ENCODE measurements around the gene P2RX7.
"Not testable (repeated sequence)": the region's sequence is repeated elsewhere in the genome, so short reads cannot be mapped to it uniquely, and the experiment has no call there.

The P2RX7 gene

DNA sequence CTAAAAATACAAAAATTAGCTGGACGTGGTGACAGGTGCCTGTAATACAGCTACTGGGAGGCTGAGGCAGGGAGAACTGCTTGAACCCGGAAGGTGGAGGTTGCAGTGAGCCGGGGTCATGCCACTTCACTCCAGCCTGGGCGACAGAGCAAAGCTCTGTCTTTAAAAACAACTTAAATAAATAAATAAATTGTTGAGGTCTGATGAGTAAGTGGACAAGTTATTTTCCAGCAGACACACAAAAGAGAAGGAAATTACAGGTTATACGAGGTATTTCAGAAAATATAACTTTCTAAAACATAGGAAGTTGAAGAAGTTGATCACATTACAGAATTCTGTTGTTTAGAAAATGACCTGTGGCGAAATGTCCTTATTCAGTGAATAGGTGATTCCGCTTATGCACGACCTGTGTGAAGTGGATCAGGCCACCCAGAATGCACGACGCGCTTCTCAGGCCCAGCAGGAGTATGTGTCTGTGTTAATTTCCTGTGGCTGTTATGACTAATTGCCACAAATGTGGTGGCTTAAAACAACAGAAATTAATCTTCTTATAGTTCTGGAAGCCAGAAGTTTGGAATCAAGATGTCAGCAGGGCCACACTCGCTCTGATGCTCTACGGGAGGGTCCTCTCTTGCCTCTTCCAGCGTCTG, 38.1 kb downstream of the P2RX7 start:
- no peak for DNase-seq (ENCODE audit: low read depth)

DNA sequence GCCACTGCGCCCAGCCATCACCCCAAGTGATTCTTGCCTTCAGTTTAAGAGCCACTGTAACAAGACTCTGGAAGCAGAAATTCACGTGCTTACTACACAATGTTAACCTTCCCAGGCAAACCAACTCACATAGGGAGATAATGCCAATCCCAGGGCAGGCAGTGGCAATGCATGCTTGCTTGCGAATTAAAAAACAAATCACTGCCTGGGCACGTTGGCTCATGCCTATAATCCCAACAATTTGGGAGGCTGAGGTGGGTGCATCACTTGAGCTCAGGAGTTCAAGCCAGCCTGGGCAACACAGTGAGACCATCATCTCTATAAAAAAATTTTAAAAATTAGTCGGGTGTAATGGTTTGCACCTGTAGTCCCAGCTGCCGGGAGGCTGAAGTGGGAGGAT, 39.5 kb downstream of the P2RX7 start:
- DNase-seq (ENCODE audit: low read depth) = no peak

DNA sequence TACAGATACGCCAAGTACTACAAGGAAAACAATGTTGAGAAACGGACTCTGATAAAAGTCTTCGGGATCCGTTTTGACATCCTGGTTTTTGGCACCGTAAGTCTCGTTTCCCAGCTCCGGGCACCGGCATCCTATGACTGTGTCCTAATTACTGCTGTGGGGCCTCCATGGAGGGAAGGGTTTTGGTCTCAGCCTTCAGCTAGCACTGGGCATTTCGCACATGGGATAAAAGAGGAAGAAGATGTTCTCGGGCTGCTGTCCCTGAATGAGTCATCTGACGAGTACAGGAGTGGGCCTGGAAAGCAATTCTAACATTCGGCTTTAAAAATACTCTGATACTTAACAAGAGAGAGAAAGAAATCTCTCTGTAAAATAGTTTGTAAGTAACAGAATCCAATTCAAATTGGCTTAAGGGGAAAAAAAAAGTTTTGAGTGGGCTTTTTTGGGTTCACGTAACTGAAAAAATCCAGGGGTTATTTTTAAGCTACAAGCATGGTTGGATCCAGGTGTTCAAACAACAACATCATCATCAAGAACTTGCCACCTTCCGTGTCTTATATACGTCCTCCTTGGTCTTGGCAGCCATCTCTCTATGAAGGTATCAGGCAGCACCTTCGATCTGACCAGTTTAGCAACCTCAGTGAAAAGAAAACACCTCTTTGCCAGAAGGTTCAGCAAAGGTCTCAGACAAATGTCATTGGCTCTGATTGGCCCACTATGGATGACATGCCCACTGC, 42.9 kb downstream of the P2RX7 start:
- no peak for DNase-seq (ENCODE audit: low read depth)

DNA sequence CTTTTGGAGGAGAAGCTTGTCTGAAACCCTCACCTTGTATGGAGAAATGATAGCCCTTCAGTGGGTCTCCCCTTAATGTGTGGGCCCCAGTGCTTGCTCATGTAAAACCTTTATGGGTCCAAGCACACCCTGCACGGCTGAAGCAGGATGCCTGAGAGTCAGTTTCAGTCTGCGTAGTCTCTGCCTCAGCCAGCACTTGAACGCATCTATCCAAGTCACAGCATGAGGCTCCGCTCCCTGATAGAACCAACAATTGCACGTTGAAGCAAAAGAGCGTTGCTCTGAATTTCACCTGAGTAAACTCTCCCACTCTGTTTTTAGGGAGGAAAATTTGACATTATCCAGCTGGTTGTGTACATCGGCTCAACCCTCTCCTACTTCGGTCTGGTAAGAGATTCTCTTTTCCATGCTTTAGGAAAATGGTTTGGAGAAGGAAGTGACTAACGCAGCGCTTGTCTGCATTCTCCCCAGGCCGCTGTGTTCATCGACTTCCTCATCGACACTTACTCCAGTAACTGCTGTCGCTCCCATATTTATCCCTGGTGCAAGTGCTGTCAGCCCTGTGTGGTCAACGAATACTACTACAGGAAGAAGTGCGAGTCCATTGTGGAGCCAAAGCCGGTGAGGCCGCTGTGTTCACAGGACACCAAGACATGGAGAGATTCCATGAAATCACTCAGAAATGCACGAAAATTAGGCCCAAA, 44.3 kb downstream of the P2RX7 start:
- no peak for DNase-seq (ENCODE audit: low read depth)

DNA sequence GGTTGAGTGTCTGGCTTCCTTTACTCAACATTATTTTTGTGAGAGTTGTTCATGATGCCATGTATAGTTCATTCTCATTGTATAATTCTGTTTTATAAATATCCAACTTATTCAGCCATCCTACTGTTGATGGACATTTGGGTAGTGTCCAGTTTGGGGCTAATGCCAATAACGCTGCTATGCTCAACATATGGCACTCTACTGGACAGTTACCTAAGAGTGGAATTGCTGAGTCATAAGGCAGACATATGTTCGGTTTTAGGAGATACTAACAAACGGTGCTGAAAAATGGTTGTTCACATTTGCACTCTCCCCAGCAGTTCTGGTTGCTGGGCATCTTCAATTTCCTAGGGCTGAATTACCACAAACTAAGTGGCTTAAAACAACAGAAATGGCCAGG, 48.5 kb downstream of the P2RX7 start:
- no peak for DNase-seq (ENCODE audit: low read depth)

DNA sequence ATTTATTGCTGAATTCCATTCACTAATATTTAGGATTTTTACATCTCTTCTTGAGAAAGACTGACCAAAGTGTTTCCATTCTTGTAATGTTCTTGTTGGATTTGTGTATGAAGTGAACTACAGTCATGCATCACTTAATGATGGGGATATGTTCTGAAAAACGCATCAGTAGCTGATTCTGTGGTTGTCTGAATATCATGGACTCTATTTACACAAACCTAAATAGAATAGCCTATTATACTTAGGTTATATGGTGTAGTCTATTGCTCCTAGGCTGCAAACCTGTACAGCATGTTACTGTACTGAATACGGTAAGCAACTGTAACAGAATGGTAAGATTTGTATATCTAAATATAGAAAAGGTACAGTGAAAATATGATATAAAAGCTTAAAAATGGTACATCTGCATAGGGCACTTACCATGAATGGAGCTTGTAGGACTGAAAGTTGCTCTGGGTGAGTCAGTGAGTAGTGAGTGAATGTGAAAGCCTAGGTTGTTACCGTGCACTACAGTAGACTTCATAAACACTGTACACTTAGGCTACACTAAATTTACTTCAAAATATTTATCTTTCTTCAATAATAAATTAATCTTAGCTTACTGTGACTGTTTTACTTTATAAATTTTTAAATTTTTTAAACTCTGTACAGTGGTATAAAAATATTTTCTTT, 49.7 kb downstream of the P2RX7 start:
- no peak for DNase-seq (ENCODE audit: low read depth)

DNA sequence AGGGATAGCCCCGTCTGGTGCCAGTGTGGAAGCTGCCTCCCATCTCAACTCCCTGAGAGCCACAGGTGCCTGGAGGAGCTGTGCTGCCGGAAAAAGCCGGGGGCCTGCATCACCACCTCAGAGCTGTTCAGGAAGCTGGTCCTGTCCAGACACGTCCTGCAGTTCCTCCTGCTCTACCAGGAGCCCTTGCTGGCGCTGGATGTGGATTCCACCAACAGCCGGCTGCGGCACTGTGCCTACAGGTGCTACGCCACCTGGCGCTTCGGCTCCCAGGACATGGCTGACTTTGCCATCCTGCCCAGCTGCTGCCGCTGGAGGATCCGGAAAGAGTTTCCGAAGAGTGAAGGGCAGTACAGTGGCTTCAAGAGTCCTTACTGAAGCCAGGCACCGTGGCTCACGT, 51.7 kb downstream of the P2RX7 start:
- DNase-seq (ENCODE audit: low read depth) = no peak

DNA sequence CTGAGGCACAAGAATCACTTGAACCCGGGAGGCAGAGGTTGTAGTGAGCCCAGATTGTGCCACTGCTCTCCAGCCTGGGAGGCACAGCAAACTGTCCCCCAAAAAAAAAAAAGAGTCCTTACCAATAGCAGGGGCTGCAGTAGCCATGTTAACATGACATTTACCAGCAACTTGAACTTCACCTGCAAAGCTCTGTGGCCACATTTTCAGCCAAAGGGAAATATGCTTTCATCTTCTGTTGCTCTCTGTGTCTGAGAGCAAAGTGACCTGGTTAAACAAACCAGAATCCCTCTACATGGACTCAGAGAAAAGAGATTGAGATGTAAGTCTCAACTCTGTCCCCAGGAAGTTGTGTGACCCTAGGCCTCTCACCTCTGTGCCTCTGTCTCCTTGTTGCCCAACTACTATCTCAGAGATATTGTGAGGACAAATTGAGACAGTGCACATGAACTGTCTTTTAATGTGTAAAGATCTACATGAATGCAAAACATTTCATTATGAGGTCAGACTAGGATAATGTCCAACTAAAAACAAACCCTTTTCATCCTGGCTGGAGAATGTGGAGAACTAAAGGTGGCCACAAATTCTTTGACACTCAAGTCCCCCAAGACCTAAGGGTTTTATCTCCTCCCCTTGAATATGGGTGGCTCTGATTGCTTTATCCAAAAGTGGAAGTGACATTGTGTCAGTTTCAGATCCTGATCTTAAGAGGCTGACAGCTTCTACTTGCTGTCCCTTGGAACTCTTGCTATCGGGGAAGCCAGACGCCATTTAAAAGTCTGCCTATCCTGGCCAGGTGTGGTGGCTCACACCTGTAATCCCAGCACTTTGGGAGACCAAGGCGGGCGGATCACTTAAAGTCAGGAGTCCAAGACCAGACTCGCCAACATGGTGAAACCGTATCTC, 52.6 kb downstream of the P2RX7 start:
- no peak for DNase-seq (ENCODE audit: low read depth)

DNA sequence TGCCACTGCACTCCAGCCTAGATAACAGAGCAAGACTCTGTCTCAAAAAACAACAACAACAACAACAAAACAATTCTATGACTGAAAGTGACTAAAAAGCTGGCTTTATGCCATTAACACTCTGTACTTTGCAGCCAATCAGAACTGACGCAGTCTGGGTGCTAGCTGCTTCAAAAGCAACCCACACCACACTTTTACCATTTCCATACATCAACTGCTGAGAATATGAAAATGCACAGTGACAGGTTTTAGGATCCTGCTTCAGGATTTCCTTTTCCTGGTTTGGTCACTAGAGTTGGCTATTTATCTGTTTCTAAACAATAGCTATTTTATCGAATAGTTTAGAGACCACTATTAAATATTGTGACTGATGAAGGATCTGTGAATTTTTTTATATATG, 54.1 kb downstream of the P2RX7 start:
- DNase-seq (ENCODE audit: low read depth) = no peak

DNA sequence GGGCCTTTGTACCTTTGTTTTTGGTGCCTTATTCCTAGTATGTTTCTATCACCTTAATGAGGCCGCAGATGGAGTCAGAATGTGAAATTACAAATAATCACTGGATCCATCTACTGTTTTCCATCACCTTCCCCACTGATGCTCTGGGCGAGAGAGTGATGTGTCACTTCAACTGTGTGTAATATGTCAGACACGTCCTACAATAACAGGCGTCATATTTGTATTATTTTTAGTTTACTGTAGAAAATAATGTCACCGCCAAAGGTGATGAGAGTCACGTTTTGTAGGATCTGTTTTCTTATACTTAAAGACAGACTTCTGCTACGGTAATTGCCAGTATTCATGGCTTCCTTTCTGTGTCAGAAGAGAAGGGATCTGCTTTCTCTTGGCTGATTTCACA, 54.8 kb downstream of the P2RX7 start:
- DNase-seq (ENCODE audit: low read depth) = no peak

DNA sequence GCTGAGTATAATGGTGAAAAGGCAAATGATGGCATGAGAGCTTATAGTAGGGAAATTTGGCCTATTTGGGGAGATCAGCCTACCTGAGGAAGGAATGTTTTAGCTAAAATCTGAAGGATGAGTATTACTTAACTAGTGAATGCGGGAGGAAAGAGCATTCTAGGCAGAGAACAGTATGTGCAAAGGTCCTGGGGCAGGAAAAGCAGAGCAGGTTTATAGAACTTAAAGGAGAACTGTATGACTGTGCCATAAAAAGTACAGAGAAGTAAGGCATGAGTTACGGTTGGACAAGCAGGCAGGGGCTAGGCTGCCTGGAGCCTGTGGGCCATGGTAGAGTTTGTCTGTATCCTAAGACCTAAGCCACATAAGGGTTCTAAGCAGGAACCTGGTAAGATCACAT, 55.6 kb downstream of the P2RX7 start:
- no peak for DNase-seq (ENCODE audit: low read depth)

DNA sequence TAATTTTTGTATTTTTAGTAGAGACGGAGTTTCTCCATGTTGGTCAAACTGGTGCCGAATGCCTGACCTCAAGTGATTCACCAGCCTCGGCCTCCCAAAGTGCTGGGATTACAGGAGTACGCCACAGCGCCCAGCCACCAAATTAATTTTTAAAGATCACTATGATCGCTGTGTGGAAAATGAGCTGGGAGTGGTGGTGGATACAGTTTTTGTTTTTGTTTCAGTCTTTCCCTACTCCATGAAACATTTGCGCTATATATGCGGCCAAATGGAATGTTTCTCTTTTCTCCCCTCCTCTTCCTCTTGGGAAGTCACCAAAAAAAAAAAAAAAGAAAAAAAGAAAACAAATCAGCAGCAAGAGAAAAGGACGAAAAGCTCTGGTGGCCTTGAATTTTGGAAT, 56.5 kb downstream of the P2RX7 start:
- DNase-seq (ENCODE audit: low read depth) = no peak

DNA sequence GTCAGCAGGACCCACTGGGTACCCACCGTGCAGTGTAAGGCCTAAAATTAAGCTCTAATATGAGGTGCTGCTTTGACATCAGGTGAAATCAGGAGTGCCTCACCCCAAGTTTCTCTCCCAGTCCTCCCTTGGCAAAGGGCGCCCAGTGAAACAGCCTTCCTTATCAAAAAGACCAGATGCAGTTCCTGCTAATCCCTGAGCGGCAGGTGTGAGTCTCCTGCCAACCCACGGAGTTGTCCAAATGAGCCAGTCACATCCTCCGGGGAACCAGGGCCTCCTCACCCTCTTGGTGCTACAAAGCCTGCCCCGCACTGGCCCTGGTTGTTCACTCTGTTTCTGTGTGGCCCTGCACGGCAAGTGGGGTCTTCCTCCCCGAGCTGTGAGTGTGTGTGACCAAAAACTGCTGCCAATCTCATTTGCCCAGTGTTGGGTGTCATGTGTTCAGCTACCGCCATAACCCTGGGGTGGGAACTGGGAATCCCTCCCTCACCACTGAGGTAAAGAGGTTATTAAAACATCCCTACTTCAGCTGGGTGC, 57.0 kb downstream of the P2RX7 start:
- no peak for DNase-seq (ENCODE audit: low read depth)

DNA sequence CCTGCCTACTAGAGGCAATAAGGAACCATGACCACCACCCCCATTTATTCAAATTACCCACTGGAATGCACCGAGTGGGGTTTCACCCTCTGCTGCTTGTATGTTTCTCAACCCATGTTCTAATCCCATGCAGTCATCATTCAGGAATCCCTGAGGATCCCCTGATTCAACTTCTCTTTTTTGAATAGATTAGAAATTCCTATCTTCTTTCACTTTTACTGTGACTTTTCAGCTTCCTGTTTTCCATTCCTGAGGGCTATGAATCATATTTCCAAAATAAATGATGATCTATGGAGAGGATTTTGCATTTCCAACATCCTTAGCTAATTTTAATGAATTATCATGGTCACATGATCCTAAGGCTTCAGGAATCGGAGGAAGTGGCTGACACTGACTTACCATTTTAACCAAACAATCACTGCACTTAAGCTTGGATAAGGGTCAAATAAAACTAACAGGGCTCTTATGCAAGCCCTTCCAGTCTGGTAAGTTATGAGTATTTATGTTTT, 57.9 kb downstream of the P2RX7 start:
- DNase-seq (ENCODE audit: low read depth) = no peak

DNA sequence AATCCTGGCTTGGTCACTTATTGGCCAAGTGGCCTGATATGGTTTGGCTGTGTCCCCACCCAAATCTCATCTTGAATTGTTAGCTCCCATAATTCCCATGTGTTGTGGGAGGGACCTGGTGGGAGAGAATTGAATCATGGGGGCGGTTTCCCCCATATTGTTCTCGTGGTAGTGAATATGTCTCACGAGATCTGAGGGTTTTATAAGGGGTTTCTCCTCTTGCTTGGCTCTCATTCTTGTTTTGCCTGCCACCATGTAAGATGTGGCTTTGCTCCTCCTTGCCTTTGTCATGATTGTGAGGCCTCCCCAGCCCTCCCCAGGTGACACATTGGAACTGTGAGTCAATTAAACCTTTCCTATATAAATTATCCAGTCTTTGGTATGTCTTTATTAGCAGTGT, 58.5 kb downstream of the P2RX7 start:
- DNase-seq (ENCODE audit: low read depth) = no peak

DNA sequence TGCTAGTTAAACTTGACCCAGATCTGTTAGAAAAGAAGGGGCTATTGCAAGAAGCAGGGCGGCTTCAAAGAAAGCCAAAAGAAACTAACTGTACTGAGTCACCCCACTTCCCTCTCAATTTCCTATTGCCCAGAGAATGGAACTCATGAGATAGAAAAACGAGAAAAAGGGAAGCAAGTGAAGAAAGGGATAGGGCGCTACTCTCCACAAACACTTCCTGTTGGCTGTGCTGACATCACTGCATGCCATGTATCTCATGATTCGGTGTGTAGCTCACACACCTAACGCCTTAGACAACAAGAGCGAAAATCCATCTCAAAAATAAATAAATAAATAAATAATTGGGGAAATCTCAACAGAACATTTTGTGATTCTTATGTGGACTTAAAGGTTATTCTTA, 64.2 kb downstream of the P2RX7 start:
- no peak for DNase-seq (ENCODE audit: low read depth)

DNA sequence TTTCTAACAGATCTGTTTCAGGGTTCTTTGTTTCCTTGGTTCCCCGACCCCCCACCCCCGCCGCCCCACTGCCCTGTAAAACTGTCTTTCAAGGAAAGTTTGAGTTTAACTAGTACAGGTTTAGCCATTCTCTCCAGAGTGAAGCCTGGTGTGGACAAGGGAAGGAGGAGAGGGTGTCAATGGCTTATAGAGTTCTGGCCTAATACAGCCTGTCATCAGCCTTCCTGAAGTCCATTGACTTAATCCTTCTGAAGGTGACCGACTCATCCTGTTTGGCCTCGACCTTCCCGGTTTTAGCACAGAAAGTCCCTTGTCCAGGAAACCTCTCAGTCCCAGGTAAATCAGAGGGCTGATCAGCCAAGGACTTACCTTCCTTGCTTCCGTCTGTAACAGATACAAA, 66.3 kb downstream of the P2RX7 start:
- DNase-seq (ENCODE audit: low read depth) = no peak

DNA sequence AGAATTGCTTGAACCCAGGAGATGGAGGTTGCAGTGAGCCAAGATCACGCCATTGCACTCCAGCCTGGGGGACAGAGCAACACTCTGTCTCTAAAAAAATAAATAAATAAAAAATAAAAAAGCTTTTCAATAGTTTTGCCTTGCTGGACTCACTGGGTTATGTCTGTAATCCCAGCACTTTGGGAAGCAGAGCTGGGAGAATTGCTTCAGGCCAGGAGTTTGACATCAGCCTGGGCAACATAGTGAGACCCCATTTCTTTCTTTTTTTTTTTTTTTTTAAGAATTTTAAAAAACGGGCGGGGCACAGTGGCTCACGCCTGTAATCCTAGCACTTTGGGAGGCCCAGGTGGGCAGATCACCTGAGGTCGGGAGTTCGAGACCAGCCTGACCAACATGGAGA, 68.5 kb downstream of the P2RX7 start:
- DNase-seq (ENCODE audit: low read depth) = not testable (repeated sequence)

DNA sequence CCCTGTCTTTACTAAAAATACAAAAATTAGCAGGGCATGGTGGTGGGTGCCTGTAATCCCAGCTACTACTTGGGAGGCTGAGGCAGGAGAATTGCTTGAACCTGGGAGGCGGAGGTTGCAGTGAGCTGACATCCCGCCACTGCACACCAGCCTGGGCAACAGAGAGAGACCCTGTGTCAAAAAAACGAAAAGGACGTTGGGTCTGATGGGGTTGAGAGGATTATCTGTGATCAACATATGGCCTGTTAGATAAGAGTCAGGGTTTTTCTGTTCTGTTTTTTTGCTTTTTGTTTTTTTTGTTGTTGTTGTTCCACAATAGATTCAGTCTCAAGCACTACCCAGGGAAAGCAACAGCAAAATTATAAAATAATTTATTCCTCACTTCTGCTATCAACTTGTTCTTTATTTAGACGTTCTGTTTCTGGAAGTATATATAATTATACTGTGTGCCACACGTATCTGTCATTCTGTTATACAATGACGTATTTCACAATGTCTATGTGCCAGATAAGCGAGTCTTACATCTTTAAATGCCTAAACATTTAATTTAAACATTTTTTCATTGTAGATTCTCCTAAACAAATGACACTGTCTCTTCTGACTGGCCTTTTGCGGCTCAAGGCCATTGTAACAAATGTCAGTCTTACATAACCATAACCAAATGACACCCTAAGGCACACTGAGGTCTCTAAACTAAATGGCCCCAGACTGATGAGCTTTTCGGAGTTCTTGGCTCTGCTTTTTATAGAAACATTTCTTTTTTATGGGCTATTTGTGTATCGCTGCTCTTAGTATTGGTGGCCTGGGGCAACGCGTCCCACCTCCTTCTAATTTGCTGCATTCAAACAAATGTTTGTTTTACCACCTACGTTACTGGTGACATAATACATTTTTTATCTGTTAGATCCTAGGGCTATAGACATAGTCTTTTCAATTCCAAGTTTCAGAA, 70.0 kb downstream of the P2RX7 start:
- no peak for DNase-seq (ENCODE audit: low read depth)

DNA sequence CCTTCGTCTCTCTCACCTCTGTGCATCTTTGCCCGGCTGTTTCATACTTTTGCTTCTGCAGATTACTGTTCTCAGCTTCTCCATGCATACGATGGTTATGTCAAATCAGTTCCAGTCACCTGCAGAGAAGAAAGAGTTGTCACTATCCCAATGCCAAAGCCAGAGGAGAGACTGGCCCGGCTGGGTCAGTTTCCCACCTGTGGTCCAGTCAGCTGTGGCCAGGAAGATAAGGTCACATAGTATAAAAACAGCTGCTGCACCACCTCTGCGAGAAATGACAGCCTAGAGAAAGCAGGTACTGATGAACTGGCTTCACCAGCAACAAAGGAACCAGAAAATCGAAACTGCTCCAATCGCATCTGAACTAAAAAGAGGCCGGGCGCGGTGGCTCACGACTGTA, 70.8 kb downstream of the P2RX7 start:
- DNase-seq (ENCODE audit: low read depth) = no peak
